ENCODE results near the gene ARL14EP. TPM values are rescaled to one million over a fixed set of nuclear protein-coding genes. Genes with fewer than 3 reads are reported as not detected.

Gene ARL14EP
- 29.4 TPM for polyA plus RNA-seq (2013, experiment 1 of 2)
- polyA plus RNA-seq (2013, experiment 2 of 2): 31.3 TPM

GRCh38 chr11:30322826-30323710 lies at the start of gene ARL14EP:
Gene ARL14EP, plus strand, starts transcription at chr11:30323104. Its CDS starts 7,845 bp downstream, at chr11:30330949.
- no CpG with 5 or more reads among the region's 51 CpGs for WGBS (ENCODE audit: extremely low coverage, insufficient coverage, low lambda C conversion rate)
- H3K56ac ChIP-seq (ENCODE audit: low read length): peak within 1 kb of the TSS; percentile 87

GRCh38 chr11:30277176-30277575 lies 45.7 kb upstream of the ARL14EP start:
- Histone ChIP-seq H3K18ac (ENCODE audit: low read length) (no peak overlapping the region), H3K79me1 (ENCODE audit: low read length) (no peaks in the 10 kb centered on the region), H3K27ac (ENCODE audit: low read depth, low read length) (no peak overlapping the region), H2BK120ac (ENCODE audit: low read depth, low read length) (no peak overlapping the region), H2AK5ac (ENCODE audit: low read length) (no peak overlapping the region), H3K4me1 (ENCODE audit: control insufficient read depth, low read depth, low read length) (no peaks in the 10 kb centered on the region), H3K56ac (ENCODE audit: low read length) (no peak overlapping the region), H2BK5ac (ENCODE audit: low read length) (no peak overlapping the region), H4K5ac (ENCODE audit: low read length) (no peak overlapping the region), H3K36me3 (ENCODE audit: control insufficient read depth, insufficient read depth, low read length) (no peaks in the 10 kb centered on the region), H3K9ac (ENCODE audit: low read length) (no peak overlapping the region), H3K23ac (ENCODE audit: low read length) (no peak overlapping the region), H3K27me3 (ENCODE audit: insufficient read depth, low read length, poor library complexity) (no peaks in the 10 kb centered on the region), H2BK15ac (replicated peaks; ENCODE audit: low read depth) (no peak overlapping the region), H3K4me3 (ENCODE audit: low read length) (no peak overlapping the region), H3K79me2 (ENCODE audit: control insufficient read depth, insufficient read depth, low read length) (no peaks in the 10 kb centered on the region), H3K4ac (ENCODE audit: low read depth, low read length) (no peak overlapping the region), H3K4me2 (ENCODE audit: low read length) (no peak overlapping the region), H4K8ac (ENCODE audit: low read depth, low read length) (no peak overlapping the region)
- DNase-seq: no peak

More at GRCh38 chr11:30322826-30323710, at the start of gene ARL14EP:
- no peaks in the 10 kb centered on the region for H3K27me3 ChIP-seq (ENCODE audit: insufficient read depth, low read length, poor library complexity)
- no peak within 1 kb of the TSS for H2BK120ac ChIP-seq (ENCODE audit: low read depth, low read length)
- no peak within 1 kb of the TSS for H2BK5ac ChIP-seq (ENCODE audit: low read length)
- H3K27ac ChIP-seq (ENCODE audit: low read depth, low read length): no peak within 1 kb of the TSS
- H3K79me1 ChIP-seq (ENCODE audit: low read length): peaks cover 2% of the 10 kb centered on the region
- peak; percentile 98 for DNase-seq
- peak within 1 kb of the TSS; percentile 87 for H4K8ac ChIP-seq (ENCODE audit: low read depth, low read length)
- no peak within 1 kb of the TSS for H3K23ac ChIP-seq (ENCODE audit: low read length)
- peak within 1 kb of the TSS; percentile 79 for H3K4me3 ChIP-seq (ENCODE audit: low read length)
- no peak within 1 kb of the TSS for H4K5ac ChIP-seq (ENCODE audit: low read length)
- peak within 1 kb of the TSS; percentile 85 for H3K9ac ChIP-seq (ENCODE audit: low read length)
- no peak within 1 kb of the TSS for H2AK5ac ChIP-seq (ENCODE audit: low read length)
- H3K4me1 ChIP-seq (ENCODE audit: control insufficient read depth, low read depth, low read length): no peaks in the 10 kb centered on the region
- no peak within 1 kb of the TSS for H3K18ac ChIP-seq (ENCODE audit: low read length)
- peaks cover 22% of the 10 kb centered on the region for H3K79me2 ChIP-seq (ENCODE audit: control insufficient read depth, insufficient read depth, low read length)
- H3K4me2 ChIP-seq (ENCODE audit: low read length): peak within 1 kb of the TSS; percentile 82
- H3K36me3 ChIP-seq (ENCODE audit: control insufficient read depth, insufficient read depth, low read length): no peaks in the 10 kb centered on the region
- no peak within 1 kb of the TSS for H3K4ac ChIP-seq (ENCODE audit: low read depth, low read length)
- H2BK15ac ChIP-seq (replicated peaks; ENCODE audit: low read depth): no peak within 1 kb of the TSS

GRCh38 chr11:30279796-30280195 lies 43.1 kb upstream of the ARL14EP start:
- no peak overlapping the region for H3K9ac ChIP-seq (ENCODE audit: low read length)
- no peak overlapping the region for H2BK120ac ChIP-seq (ENCODE audit: low read depth, low read length)
- H3K23ac ChIP-seq (ENCODE audit: low read length): no peak overlapping the region
- no peak overlapping the region for H2BK15ac ChIP-seq (replicated peaks; ENCODE audit: low read depth)
- H3K4me3 ChIP-seq (ENCODE audit: low read length): no peak overlapping the region
- H3K27ac ChIP-seq (ENCODE audit: low read depth, low read length): no peak overlapping the region
- no CpG with 5 or more reads among the region's 2 CpGs for WGBS (ENCODE audit: extremely low coverage, insufficient coverage, low lambda C conversion rate)
- H3K4me1 ChIP-seq (ENCODE audit: control insufficient read depth, low read depth, low read length): no peaks in the 10 kb centered on the region
- no peak overlapping the region for H3K4ac ChIP-seq (ENCODE audit: low read depth, low read length)
- H3K79me1 ChIP-seq (ENCODE audit: low read length): no peaks in the 10 kb centered on the region
- H3K27me3 ChIP-seq (ENCODE audit: insufficient read depth, low read length, poor library complexity): no peaks in the 10 kb centered on the region
- no peak overlapping the region for H2BK5ac ChIP-seq (ENCODE audit: low read length)
- H3K18ac ChIP-seq (ENCODE audit: low read length): no peak overlapping the region
- H2AK5ac ChIP-seq (ENCODE audit: low read length): no peak overlapping the region
- H3K79me2 ChIP-seq (ENCODE audit: control insufficient read depth, insufficient read depth, low read length): no peaks in the 10 kb centered on the region
- no peak overlapping the region for H4K8ac ChIP-seq (ENCODE audit: low read depth, low read length)
- no peak for DNase-seq
- H4K5ac ChIP-seq (ENCODE audit: low read length): no peak overlapping the region
- H3K36me3 ChIP-seq (ENCODE audit: control insufficient read depth, insufficient read depth, low read length): no peaks in the 10 kb centered on the region
- no peak overlapping the region for H3K56ac ChIP-seq (ENCODE audit: low read length)
- no peak overlapping the region for H3K4me2 ChIP-seq (ENCODE audit: low read length)

GRCh38 chr11:30281476-30282288 lies 41.2 kb upstream of the ARL14EP start:
- H2AK5ac ChIP-seq (ENCODE audit: low read length): no peak overlapping the region
- H3K4ac ChIP-seq (ENCODE audit: low read depth, low read length): no peak overlapping the region
- no peak overlapping the region for H3K9ac ChIP-seq (ENCODE audit: low read length)
- no peak overlapping the region for H4K5ac ChIP-seq (ENCODE audit: low read length)
- no peak overlapping the region for H3K23ac ChIP-seq (ENCODE audit: low read length)
- no peak overlapping the region for H4K8ac ChIP-seq (ENCODE audit: low read depth, low read length)
- no CpG with 5 or more reads among the region's 7 CpGs for WGBS (ENCODE audit: extremely low coverage, insufficient coverage, low lambda C conversion rate)
- no peak overlapping the region for H2BK15ac ChIP-seq (replicated peaks; ENCODE audit: low read depth)
- no peak overlapping the region for H3K4me2 ChIP-seq (ENCODE audit: low read length)
- no peak overlapping the region for H3K56ac ChIP-seq (ENCODE audit: low read length)
- no peaks in the 10 kb centered on the region for H3K79me1 ChIP-seq (ENCODE audit: low read length)
- DNase-seq: no peak
- no peak overlapping the region for H3K18ac ChIP-seq (ENCODE audit: low read length)
- no peak overlapping the region for H2BK120ac ChIP-seq (ENCODE audit: low read depth, low read length)
- no peak overlapping the region for H2BK5ac ChIP-seq (ENCODE audit: low read length)
- no peaks in the 10 kb centered on the region for H3K79me2 ChIP-seq (ENCODE audit: control insufficient read depth, insufficient read depth, low read length)
- H3K4me3 ChIP-seq (ENCODE audit: low read length): no peak overlapping the region
- H3K4me1 ChIP-seq (ENCODE audit: control insufficient read depth, low read depth, low read length): no peaks in the 10 kb centered on the region
- no peaks in the 10 kb centered on the region for H3K27me3 ChIP-seq (ENCODE audit: insufficient read depth, low read length, poor library complexity)
- no peaks in the 10 kb centered on the region for H3K36me3 ChIP-seq (ENCODE audit: control insufficient read depth, insufficient read depth, low read length)
- no peak overlapping the region for H3K27ac ChIP-seq (ENCODE audit: low read depth, low read length)

GRCh38 chr11:30282289-30282631 lies 40.6 kb upstream of the ARL14EP start:
- Histone ChIP-seq H3K4ac (ENCODE audit: low read depth, low read length) (no peak overlapping the region), H3K79me1 (ENCODE audit: low read length) (no peaks in the 10 kb centered on the region), H3K4me3 (ENCODE audit: low read length) (no peak overlapping the region), H3K79me2 (ENCODE audit: control insufficient read depth, insufficient read depth, low read length) (no peaks in the 10 kb centered on the region), H3K27me3 (ENCODE audit: insufficient read depth, low read length, poor library complexity) (no peaks in the 10 kb centered on the region), H3K4me2 (ENCODE audit: low read length) (no peak overlapping the region), H2AK5ac (ENCODE audit: low read length) (no peak overlapping the region), H3K9ac (ENCODE audit: low read length) (no peak overlapping the region), H3K27ac (ENCODE audit: low read depth, low read length) (no peak overlapping the region), H2BK15ac (replicated peaks; ENCODE audit: low read depth) (no peak overlapping the region), H3K36me3 (ENCODE audit: control insufficient read depth, insufficient read depth, low read length) (no peaks in the 10 kb centered on the region), H3K23ac (ENCODE audit: low read length) (no peak overlapping the region), H3K4me1 (ENCODE audit: control insufficient read depth, low read depth, low read length) (no peaks in the 10 kb centered on the region), H3K56ac (ENCODE audit: low read length) (no peak overlapping the region), H4K5ac (ENCODE audit: low read length) (no peak overlapping the region), H2BK5ac (ENCODE audit: low read length) (no peak overlapping the region), H3K18ac (ENCODE audit: low read length) (no peak overlapping the region), H4K8ac (ENCODE audit: low read depth, low read length) (no peak overlapping the region), H2BK120ac (ENCODE audit: low read depth, low read length) (no peak overlapping the region)
- no peak for DNase-seq
- no CpG with 5 or more reads among the region's 3 CpGs for WGBS (ENCODE audit: extremely low coverage, insufficient coverage, low lambda C conversion rate)
